HEK293 (cell line): Measurements from ENCODE around the gene ARPC5.

ENCODE experiments used
- CTCF ChIA-PET: fragments of 350-600 bp; formaldehyde crosslinking; extraction: SDS; loops from one replicate; lab custom pipeline; 2021; ENCODE audit warnings: antibody characterized with exemption; lab: Yijun Ruan, JAX
- POLR2A ChIA-PET: fragments of 300-600 bp; formaldehyde crosslinking; extraction: SDS; loops from one replicate; lab custom pipeline; 2020; ENCODE audit warnings: antibody characterized with exemption, inconsistent platforms; lab: Yijun Ruan, JAX
- H3K27ac ChIP-seq: fragments of 200-500 bp; sonication (Bioruptor generic); 2 replicates; pipeline ENCODE4 v1.5.1; 2014; ENCODE audit warnings: low read depth, low read length, control low read depth, inconsistent platforms; ENCODE audit errors: extremely low read depth
- H3K36me3 ChIP-seq, 2 experiments: fragments of 200-500 bp in 1 of 2; sonication (Bioruptor generic) in 1 of 2; 1 replicate in 1 of 2; 2 replicates in 1 of 2; pipeline ENCODE4 v1.5.1; 2014 to 2017; ENCODE audit warnings: inconsistent platforms in 2 of 2, low read length in 2 of 2; ENCODE audit not compliant: control insufficient read depth in 2 of 2, insufficient read depth in 1 of 2
- H3K4me1 ChIP-seq: fragments of 200-500 bp; sonication (Bioruptor generic); 2 replicates; pipeline ENCODE4 v1.5.1; 2014; ENCODE audit warnings: mild to moderate bottlenecking, low read length, inconsistent platforms; ENCODE audit not compliant: control insufficient read depth, insufficient read depth
- H3K4me3 ChIP-seq: 2 replicates; pipeline ENCODE4 v1.5.1; 2011; ENCODE audit warnings: low read depth, mild to moderate bottlenecking, control low read depth, low read length, moderate library complexity
- H3K9me3 ChIP-seq: fragments of 200-500 bp; sonication (Bioruptor generic); 2 replicates; pipeline ENCODE4 v1.5.1; 2014; ENCODE audit warnings: low read depth, low read length, inconsistent platforms; ENCODE audit not compliant: control insufficient read depth, insufficient read depth
- OSR2 ChIP-seq: fragments of 450-650 bp; formaldehyde crosslinking; IDR thresholded peaks from 2 replicates; pipeline ENCODE4 v1.5.1; 2016; ENCODE audit warnings: missing biosample characterization, missing genetic modification characterization
- ZIC2 ChIP-seq: fragments of 450-650 bp; formaldehyde crosslinking; IDR thresholded peaks from 2 replicates; pipeline ENCODE4 v1.5.1; 2016; ENCODE audit warnings: missing biosample characterization, missing genetic modification characterization
- ZNF10 ChIP-seq: fragments of 450-650 bp; formaldehyde crosslinking; IDR thresholded peaks from 2 replicates; pipeline ENCODE4 v1.5.1; 2017; ENCODE audit warnings: missing biosample characterization, missing genetic modification characterization
- ZNF140 ChIP-seq: fragments of 450-650 bp; formaldehyde crosslinking; IDR thresholded peaks from 2 replicates; pipeline ENCODE4 v1.5.1; 2016; ENCODE audit warnings: missing biosample characterization, missing genetic modification characterization
- ZNF174 ChIP-seq: fragments of 450-650 bp; formaldehyde crosslinking; IDR thresholded peaks from 2 replicates; pipeline ENCODE4 v1.5.0; 2017; ENCODE audit warnings: missing biosample characterization, mild to moderate bottlenecking, missing genetic modification characterization
- ZNF223 ChIP-seq: fragments of 450-650 bp; formaldehyde crosslinking; IDR thresholded peaks from 2 replicates; pipeline ENCODE4 v1.5.1; 2016; ENCODE audit warnings: missing biosample characterization, missing genetic modification characterization
- ZNF239 ChIP-seq: fragments of 450-650 bp; formaldehyde crosslinking; IDR thresholded peaks from 2 replicates; pipeline ENCODE4 v1.5.1; 2016; ENCODE audit warnings: missing biosample characterization, missing genetic modification characterization
- ZNF24 ChIP-seq: fragments of 450-650 bp; formaldehyde crosslinking; IDR thresholded peaks from 2 replicates; pipeline ENCODE4 v1.5.1; 2016; ENCODE audit warnings: missing biosample characterization, missing genetic modification characterization
- ZNF366 ChIP-seq: fragments of 450-650 bp; formaldehyde crosslinking; conservative IDR thresholded peaks from 2 replicates; pipeline ENCODE4 v1.5.1; 2016; ENCODE audit warnings: missing biosample characterization, missing genetic modification characterization
- ZNF530 ChIP-seq: fragments of 450-650 bp; formaldehyde crosslinking; IDR thresholded peaks from 2 replicates; pipeline ENCODE4 v1.5.1; 2016; ENCODE audit warnings: low read depth, missing biosample characterization, missing genetic modification characterization
- ZNF544 ChIP-seq: fragments of 450-650 bp; formaldehyde crosslinking; IDR thresholded peaks from 2 replicates; pipeline ENCODE4 v1.5.0; 2017; ENCODE audit warnings: missing biosample characterization, missing genetic modification characterization
- ZNF624 ChIP-seq: fragments of 450-650 bp; formaldehyde crosslinking; IDR thresholded peaks from 2 replicates; pipeline ENCODE4 v1.5.1; 2017; ENCODE audit warnings: missing biosample characterization, missing genetic modification characterization
- ZNF768 ChIP-seq: fragments of 450-650 bp; formaldehyde crosslinking; IDR thresholded peaks from 2 replicates; pipeline ENCODE4 v1.5.1; 2018; ENCODE audit warnings: missing biosample characterization, mild to moderate bottlenecking, missing genetic modification characterization
- TF ChIP-seq, protein P1 (sequence below): fragments of 450-650 bp; formaldehyde crosslinking; IDR thresholded peaks from 2 replicates; pipeline ENCODE4 v1.5.1; 2016; ENCODE audit warnings: missing biosample characterization, missing genetic modification characterization, low read depth
- TF ChIP-seq, protein P2 (sequence below): fragments of 450-650 bp; formaldehyde crosslinking; IDR thresholded peaks from 2 replicates; pipeline ENCODE4 v1.5.1; 2016; ENCODE audit warnings: missing biosample characterization, missing genetic modification characterization
- TF ChIP-seq, protein P3 (sequence below): fragments of 450-650 bp; IDR thresholded peaks from 2 replicates; pipeline ENCODE4 v1.5.1; 2018; ENCODE audit warnings: missing biosample characterization, mild to moderate bottlenecking, missing genetic modification characterization
- TF ChIP-seq, protein P4 (sequence below): fragments of 450-650 bp; formaldehyde crosslinking; IDR thresholded peaks from 2 replicates; pipeline ENCODE4 v1.5.1; 2016; ENCODE audit warnings: missing biosample characterization, missing genetic modification characterization
- TF ChIP-seq, protein P5 (sequence below): fragments of 450-650 bp; formaldehyde crosslinking; IDR thresholded peaks from 2 replicates; pipeline ENCODE4 v1.5.1; 2016; ENCODE audit warnings: missing biosample characterization, missing genetic modification characterization
- TF ChIP-seq, protein P6 (sequence below): fragments of 450-650 bp; formaldehyde crosslinking; IDR thresholded peaks from 2 replicates; pipeline ENCODE4 v1.5.1; 2016; ENCODE audit warnings: missing biosample characterization, missing genetic modification characterization

ARPC5 gene

DNA sequence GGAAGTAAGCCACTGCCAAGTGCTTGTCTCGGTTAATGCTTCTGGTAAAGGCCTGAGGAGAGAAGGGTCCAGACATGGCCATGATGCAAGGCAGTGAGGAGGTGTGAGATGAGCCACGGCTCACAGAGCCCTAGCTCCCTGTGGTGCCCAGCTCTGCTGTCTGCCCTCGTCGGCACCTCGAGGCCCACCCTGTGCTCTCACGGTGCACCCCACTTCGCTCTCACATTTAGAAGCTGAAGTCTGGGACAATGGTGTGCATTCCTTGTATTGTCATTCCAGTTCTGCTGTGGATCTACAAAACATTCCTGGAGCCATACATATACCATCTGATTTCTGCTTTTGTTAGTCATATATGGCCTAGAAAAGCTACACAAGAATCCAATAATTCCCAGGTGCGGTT is 48.7 kb downstream of the ARPC5 start:
- ChIA-PET CTCF (no interaction called here), POLR2A (no interaction called here)
- Histone ChIP-seq H3K9me3 (no peaks in the 10 kb centered on the region), H3K4me3 (no peak overlapping the region), H3K4me1 (no peaks in the 10 kb centered on the region), H3K27ac (no peak overlapping the region), H3K36me3 (no peaks in the 10 kb centered on the region)
- TF ChIP-seq, protein P1, sequence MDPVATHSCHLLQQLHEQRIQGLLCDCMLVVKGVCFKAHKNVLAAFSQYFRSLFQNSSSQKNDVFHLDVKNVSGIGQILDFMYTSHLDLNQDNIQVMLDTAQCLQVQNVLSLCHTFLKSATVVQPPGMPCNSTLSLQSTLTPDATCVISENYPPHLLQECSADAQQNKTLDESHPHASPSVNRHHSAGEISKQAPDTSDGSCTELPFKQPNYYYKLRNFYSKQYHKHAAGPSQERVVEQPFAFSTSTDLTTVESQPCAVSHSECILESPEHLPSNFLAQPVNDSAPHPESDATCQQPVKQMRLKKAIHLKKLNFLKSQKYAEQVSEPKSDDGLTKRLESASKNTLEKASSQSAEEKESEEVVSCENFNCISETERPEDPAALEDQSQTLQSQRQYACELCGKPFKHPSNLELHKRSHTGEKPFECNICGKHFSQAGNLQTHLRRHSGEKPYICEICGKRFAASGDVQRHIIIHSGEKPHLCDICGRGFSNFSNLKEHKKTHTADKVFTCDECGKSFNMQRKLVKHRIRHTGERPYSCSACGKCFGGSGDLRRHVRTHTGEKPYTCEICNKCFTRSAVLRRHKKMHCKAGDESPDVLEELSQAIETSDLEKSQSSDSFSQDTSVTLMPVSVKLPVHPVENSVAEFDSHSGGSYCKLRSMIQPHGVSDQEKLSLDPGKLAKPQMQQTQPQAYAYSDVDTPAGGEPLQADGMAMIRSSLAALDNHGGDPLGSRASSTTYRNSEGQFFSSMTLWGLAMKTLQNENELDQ, result no peak
- TF ChIP-seq ZNF624 (tag by site-specific recombination), result no peak
- no peak for TF ChIP-seq ZNF24
- TF ChIP-seq, protein P2, sequence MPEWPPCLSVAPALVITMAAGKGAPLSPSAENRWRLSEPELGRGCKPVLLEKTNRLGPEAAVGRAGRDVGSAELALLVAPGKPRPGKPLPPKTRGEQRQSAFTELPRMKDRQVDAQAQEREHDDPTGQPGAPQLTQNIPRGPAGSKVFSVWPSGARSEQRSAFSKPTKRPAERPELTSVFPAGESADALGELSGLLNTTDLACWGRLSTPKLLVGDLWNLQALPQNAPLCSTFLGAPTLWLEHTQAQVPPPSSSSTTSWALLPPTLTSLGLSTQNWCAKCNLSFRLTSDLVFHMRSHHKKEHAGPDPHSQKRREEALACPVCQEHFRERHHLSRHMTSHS (tag by site-specific recombination), result no peak
- no peak for TF ChIP-seq ZNF530
- no peak for TF ChIP-seq ZNF174 (tag by site-specific recombination)
- no peak for TF ChIP-seq ZNF366 (tag by site-specific recombination)
- no peak for TF ChIP-seq ZNF768 (tag by site-specific recombination)
- TF ChIP-seq ZNF140 (tag by site-specific recombination), result no peak
- TF ChIP-seq ZNF10 (tag by site-specific recombination), result no peak
- TF ChIP-seq, protein P3, sequence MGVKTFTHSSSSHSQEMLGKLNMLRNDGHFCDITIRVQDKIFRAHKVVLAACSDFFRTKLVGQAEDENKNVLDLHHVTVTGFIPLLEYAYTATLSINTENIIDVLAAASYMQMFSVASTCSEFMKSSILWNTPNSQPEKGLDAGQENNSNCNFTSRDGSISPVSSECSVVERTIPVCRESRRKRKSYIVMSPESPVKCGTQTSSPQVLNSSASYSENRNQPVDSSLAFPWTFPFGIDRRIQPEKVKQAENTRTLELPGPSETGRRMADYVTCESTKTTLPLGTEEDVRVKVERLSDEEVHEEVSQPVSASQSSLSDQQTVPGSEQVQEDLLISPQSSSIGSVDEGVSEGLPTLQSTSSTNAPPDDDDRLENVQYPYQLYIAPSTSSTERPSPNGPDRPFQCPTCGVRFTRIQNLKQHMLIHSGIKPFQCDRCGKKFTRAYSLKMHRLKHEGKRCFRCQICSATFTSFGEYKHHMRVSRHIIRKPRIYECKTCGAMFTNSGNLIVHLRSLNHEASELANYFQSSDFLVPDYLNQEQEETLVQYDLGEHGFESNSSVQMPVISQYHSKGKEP (tag by site-specific recombination), result no peak
- TF ChIP-seq OSR2 (tag by site-specific recombination), result no peak
- no peak for TF ChIP-seq ZNF544 (tag by site-specific recombination)
- no peak for TF ChIP-seq ZNF239 (tag by site-specific recombination)
- TF ChIP-seq, protein P4, sequence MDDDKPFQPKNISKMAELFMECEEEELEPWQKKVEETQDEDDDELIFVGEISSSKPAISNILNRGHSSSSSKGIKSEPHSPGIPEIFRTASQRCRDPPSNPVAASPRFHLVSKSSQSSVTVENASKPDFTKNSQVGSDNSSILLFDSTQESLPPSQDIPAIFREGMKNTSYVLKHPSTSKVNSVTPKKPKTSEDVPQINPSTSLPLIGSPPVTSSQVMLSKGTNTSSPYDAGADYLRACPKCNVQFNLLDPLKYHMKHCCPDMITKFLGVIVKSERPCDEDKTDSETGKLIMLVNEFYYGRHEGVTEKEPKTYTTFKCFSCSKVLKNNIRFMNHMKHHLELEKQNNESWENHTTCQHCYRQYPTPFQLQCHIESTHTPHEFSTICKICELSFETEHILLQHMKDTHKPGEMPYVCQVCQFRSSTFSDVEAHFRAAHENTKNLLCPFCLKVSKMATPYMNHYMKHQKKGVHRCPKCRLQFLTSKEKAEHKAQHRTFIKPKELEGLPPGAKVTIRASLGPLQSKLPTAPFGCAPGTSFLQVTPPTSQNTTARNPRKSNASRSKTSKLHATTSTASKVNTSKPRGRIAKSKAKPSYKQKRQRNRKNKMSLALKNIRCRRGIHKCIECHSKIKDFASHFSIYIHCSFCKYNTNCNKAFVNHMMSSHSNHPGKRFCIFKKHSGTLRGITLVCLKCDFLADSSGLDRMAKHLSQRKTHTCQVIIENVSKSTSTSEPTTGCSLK (tag by site-specific recombination), result no peak
- no peak for TF ChIP-seq ZNF223

DNA sequence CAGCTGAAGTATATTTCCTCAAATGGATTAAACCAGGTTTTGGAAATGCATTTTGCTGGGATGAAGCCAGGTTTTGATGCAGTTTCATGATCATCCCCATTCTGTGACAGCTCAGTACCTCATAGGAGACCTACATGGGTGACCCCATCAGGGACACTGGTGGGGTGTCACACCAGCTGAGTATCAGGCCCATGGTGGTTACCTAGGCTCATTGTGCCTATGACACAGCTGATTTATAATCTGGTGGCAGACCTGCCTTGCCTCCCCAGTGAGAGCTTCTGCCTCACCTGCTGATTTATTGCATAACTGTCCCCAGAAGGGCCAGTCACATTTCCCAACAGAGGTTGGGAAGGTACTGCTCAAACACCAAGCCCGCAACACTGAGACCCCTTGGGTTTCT is 49.1 kb downstream of the ARPC5 start:
- ChIA-PET CTCF (no interaction called here), POLR2A (no interaction called here)
- no peak overlapping the region for H3K4me3 ChIP-seq
- no peak overlapping the region for H3K27ac ChIP-seq
- H3K4me1 ChIP-seq, result no peaks in the 10 kb centered on the region
- no peaks in the 10 kb centered on the region for H3K9me3 ChIP-seq
- TF ChIP-seq ZNF530 (no peak), ZIC2 (tag by site-specific recombination) (peak; percentile 68)
- TF ChIP-seq, protein P5, sequence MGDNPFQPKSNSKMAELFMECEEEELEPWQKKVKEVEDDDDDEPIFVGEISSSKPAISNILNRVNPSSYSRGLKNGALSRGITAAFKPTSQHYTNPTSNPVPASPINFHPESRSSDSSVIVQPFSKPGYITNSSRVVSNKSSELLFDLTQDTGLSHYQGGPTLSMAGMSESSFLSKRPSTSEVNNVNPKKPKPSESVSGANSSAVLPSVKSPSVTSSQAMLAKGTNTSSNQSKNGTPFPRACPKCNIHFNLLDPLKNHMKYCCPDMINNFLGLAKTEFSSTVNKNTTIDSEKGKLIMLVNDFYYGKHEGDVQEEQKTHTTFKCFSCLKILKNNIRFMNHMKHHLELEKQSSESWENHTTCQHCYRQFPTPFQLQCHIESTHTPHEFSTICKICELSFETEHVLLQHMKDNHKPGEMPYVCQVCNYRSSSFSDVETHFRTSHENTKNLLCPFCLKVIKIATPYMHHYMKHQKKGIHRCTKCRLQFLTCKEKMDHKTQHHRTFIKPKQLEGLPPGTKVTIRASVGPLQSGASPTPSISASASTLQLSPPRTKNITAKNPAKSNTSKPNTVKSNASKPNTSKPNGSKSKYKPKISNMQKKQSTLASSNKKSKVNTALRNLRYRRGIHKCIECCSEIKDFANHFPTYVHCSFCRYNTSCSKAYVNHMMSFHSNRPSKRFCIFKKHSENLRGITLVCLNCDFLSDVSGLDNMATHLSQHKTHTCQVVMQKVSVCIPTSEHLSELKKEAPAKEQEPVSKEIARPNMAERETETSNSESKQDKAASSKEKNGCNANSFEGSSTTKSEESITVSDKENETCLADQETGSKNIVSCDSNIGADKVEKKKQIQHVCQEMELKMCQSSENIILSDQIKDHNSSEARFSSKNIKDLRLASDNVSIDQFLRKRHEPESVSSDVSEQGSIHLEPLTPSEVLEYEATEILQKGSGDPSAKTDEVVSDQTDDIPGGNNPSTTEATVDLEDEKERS (tag by site-specific recombination), result no peak
- TF ChIP-seq, protein P6, sequence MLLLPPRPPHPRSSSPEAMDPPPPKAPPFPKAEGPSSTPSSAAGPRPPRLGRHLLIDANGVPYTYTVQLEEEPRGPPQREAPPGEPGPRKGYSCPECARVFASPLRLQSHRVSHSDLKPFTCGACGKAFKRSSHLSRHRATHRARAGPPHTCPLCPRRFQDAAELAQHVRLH (tag by site-specific recombination), result no peak
- no peaks in the 10 kb centered on the region for H3K36me3 ChIP-seq
